SU-DHL-6 (cell line): ENCODE measurements around the gene CITED4.

ENCODE experiments used
- H2AFZ ChIP-seq: fragments of 200-600 bp; sonication (generic); 2 replicates; pipeline ENCODE4 v1.6.1; 2014; ENCODE audit warnings: low read depth, mild to moderate bottlenecking, moderate library complexity, mixed read lengths, antibody characterized with exemption, low read length; ENCODE audit not compliant: severe bottlenecking
- H3F3A ChIP-seq: fragments of 200-600 bp; shearing (Covaris generic); 2 replicates; pipeline ENCODE4 v1.6.0; 2016; ENCODE audit warnings: antibody characterized with exemption, mild to moderate bottlenecking; ENCODE audit not compliant: insufficient read depth
- H3K27ac ChIP-seq: fragments of 200-600 bp; sonication (generic); 2 replicates; pipeline ENCODE4 v1.5.1; 2016; ENCODE audit warnings: low read depth, mild to moderate bottlenecking, low read length, moderate library complexity, mixed read lengths
- H3K27me3 ChIP-seq: fragments of 200-600 bp; sonication (generic), shearing (Covaris generic); 2 replicates; pipeline ENCODE4 v1.6.0; 2014; ENCODE audit warnings: mild to moderate bottlenecking, low read length
- H3K36me3 ChIP-seq: fragments of 200-600 bp; sonication (generic); 2 replicates; pipeline ENCODE4 v1.6.1; 2014; ENCODE audit warnings: mild to moderate bottlenecking, low read length, mixed read lengths
- H3K4me2 ChIP-seq: fragments of 300-600, 200-600 bp; shearing (Covaris generic), sonication (generic); 2 replicates; pipeline ENCODE4 v1.6.0; 2014; ENCODE audit warnings: low read length, low read depth, mild to moderate bottlenecking; ENCODE audit not compliant: poor library complexity, severe bottlenecking
- H3K4me3 ChIP-seq: fragments of 200-600 bp; sonication (generic); 2 replicates; pipeline ENCODE4 v1.5.1; 2014; ENCODE audit warnings: antibody characterized with exemption, low read length, mild to moderate bottlenecking, mixed read lengths; ENCODE audit not compliant: insufficient read depth, poor library complexity, severe bottlenecking
- H3K79me2 ChIP-seq: fragments of 200-600 bp; sonication (generic); 2 replicates; pipeline ENCODE4 v1.6.1; 2014; ENCODE audit warnings: mild to moderate bottlenecking, low read length, moderate library complexity; ENCODE audit not compliant: insufficient read depth
- H3K9ac ChIP-seq: fragments of 200-600 bp; sonication (generic); 2 replicates; pipeline ENCODE4 v1.7.0; 2014; ENCODE audit warnings: mild to moderate bottlenecking, low read length
- H3K9me2 ChIP-seq: fragments of 200-600 bp; sonication (generic); replicated peaks from 2 replicates; pipeline ENCODE4 v1.6.1; 2014; ENCODE audit warnings: low read length; ENCODE audit not compliant: insufficient read depth
- H3K9me3 ChIP-seq: fragments of 200-600 bp; sonication (generic); 2 replicates; pipeline ENCODE4 v1.6.1; 2014; ENCODE audit warnings: low read length, mixed read lengths; ENCODE audit not compliant: insufficient read depth
- H4K20me1 ChIP-seq: fragments of 200-600 bp; sonication (generic); 2 replicates; pipeline ENCODE4 v1.6.1; 2014; ENCODE audit warnings: low read depth, mild to moderate bottlenecking, antibody characterized with exemption, low read length, moderate library complexity, mixed read lengths
- EZH2phosphoT487 ChIP-seq: fragments of 200-600 bp; sonication (generic), shearing (Covaris generic); conservative IDR thresholded peaks from 2 replicates; pipeline ENCODE4 v1.6.1; 2018; ENCODE audit warnings: mild to moderate bottlenecking, antibody characterized with exemption, low read length, moderate library complexity, mixed read lengths
- TF ChIP-seq, protein P1 (sequence below): fragments of 200-600 bp; sonication (generic); IDR thresholded peaks from one replicate; pipeline ENCODE4 v1.5.1; 2017; ENCODE audit warnings: antibody characterized with exemption, mild to moderate bottlenecking, low read length, moderate library complexity; ENCODE audit not compliant: insufficient read depth, poor library complexity, severe bottlenecking

Gene CITED4, protein sequence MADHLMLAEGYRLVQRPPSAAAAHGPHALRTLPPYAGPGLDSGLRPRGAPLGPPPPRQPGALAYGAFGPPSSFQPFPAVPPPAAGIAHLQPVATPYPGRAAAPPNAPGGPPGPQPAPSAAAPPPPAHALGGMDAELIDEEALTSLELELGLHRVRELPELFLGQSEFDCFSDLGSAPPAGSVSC

DNA sequence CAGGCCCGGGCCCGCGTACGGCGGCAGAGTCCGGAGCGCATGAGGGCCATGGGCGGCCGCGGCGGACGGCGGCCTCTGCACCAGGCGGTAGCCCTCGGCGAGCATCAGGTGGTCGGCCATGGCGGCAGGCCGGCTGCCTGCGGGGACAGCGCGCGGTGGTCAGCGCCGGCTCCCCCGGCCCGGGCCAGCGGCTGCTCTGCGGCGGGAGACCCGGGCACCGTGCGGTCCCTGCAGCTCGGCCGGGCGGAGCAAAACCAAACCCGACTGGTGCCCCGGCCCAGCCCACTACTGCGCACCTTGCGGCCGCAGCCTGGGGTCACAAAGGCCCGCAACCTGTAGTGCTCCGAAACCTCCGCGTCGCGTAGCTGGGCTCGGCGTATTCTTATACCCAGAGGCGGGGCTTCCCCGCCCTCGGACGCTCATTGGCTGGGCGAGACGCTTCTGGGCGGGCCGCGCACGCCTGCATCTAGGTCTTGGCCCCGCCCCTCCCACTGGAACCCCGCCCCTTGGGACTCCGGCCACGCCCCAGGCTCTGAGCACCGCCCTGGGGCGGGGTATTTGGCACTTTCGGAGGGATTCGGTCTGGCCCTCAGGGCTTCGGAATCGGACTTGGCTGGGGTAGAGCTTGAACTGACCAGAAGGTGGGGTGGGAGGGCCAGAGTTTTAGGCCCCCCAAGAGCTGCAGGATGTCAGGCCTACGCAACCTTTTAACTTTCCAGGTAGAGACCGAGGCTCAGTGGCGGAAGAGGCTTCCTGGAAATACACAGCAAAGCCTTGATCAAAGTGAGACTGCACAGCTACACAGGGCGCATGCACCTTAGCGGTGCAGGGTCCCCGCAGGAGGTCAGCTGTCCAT, at the start of gene CITED4:
CITED4 (minus strand) TSS at position 356 of the 856 bp plus-strand sequence; CDS start at position 120, 236 bp downstream.
- H3K4me2 ChIP-seq, result no peak within 1 kb of the TSS
- no peaks in the 10 kb centered on the region for H4K20me1 ChIP-seq

DNA sequence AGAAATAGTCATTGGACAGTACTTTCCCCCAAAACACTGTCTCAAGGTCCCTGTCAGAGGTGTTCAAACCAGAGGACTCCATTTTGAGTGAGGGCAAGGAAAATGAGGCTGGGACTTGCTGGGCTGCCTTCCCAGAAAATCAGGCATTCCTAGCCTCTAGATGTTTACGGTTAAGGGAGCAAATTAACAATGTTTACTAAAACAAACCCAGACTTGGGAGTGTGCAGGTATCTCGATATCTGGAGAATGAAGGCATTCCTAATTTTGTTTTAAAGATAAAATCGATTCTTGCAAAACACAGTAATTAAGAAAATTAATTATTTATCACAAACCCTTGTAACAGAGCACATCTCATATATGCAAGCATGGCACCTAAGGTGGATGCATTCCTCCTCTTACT, 48.9 kb upstream of the CITED4 start:
- Histone ChIP-seq H3K27me3 (no peaks in the 10 kb centered on the region), H3K79me2 (no peaks in the 10 kb centered on the region), H3F3A (no peaks in the 10 kb centered on the region), H3K4me3 (no peak overlapping the region), H3K36me3 (no peaks in the 10 kb centered on the region), H2AFZ (no peak overlapping the region), H3K9ac (no peak overlapping the region), H3K9me3 (no peaks in the 10 kb centered on the region), H4K20me1 (no peaks in the 10 kb centered on the region), H3K9me2 (no peaks in the 10 kb centered on the region), H3K27ac (no peak overlapping the region), H3K4me2 (no peak overlapping the region)
- TF ChIP-seq, protein P1, sequence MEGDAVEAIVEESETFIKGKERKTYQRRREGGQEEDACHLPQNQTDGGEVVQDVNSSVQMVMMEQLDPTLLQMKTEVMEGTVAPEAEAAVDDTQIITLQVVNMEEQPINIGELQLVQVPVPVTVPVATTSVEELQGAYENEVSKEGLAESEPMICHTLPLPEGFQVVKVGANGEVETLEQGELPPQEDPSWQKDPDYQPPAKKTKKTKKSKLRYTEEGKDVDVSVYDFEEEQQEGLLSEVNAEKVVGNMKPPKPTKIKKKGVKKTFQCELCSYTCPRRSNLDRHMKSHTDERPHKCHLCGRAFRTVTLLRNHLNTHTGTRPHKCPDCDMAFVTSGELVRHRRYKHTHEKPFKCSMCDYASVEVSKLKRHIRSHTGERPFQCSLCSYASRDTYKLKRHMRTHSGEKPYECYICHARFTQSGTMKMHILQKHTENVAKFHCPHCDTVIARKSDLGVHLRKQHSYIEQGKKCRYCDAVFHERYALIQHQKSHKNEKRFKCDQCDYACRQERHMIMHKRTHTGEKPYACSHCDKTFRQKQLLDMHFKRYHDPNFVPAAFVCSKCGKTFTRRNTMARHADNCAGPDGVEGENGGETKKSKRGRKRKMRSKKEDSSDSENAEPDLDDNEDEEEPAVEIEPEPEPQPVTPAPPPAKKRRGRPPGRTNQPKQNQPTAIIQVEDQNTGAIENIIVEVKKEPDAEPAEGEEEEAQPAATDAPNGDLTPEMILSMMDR, result no peak
- TF ChIP-seq EZH2phosphoT487, result no peak

More for the DNA sequence above, at the start of gene CITED4:
- Histone ChIP-seq H3K4me3 (no peak within 1 kb of the TSS), H3K27me3 (no peaks in the 10 kb centered on the region), H3K9me3 (no peaks in the 10 kb centered on the region), H3K9ac (no peak within 1 kb of the TSS), H3K27ac (no peak within 1 kb of the TSS), H3K9me2 (no peaks in the 10 kb centered on the region), H2AFZ (no peak within 1 kb of the TSS), H3F3A (no peaks in the 10 kb centered on the region), H3K79me2 (no peaks in the 10 kb centered on the region), H3K36me3 (no peaks in the 10 kb centered on the region)
- TF ChIP-seq, protein P1, result no peak
- no peak for TF ChIP-seq EZH2phosphoT487

DNA sequence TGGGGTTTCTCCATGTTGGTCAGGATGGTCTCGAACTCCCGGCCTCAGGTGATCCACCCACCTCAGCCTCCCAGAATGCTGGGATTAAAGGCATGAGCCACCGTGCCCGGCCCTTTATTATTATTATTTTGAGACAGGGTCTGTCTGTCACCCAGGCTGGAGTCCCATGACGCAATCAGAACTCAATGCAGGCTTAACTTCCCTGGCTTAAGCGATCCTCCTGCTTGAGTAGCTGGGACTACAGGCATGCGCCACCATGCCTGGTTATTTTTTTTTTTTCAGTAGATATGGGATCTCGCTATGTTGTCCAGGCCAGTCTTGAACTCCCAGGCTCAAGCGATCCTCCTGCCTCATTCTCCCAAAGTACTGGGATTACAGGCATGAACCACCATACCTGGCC, 47.1 kb upstream of the CITED4 start:
- H3K36me3 ChIP-seq, result no peaks in the 10 kb centered on the region
- no peaks in the 10 kb centered on the region for H4K20me1 ChIP-seq
- no peak overlapping the region for H3K4me2 ChIP-seq
- no peaks in the 10 kb centered on the region for H3K9me3 ChIP-seq
- H3K9me2 ChIP-seq, result no peaks in the 10 kb centered on the region
- H3K79me2 ChIP-seq, result no peaks in the 10 kb centered on the region
- no peaks in the 10 kb centered on the region for H3K27me3 ChIP-seq
- no peak overlapping the region for H3K27ac ChIP-seq
- no peak overlapping the region for H3K4me3 ChIP-seq
- TF ChIP-seq, protein P1, result no peak
- no peak for TF ChIP-seq EZH2phosphoT487
- no peak overlapping the region for H3K9ac ChIP-seq
- no peak overlapping the region for H2AFZ ChIP-seq
- H3F3A ChIP-seq, result no peaks in the 10 kb centered on the region
